ENCODE results near the gene C1orf146.
"Not testable (repeated sequence)": the region's sequence is repeated elsewhere in the genome, so short reads cannot be mapped to it uniquely, and the experiment has no call there.

Gene C1orf146
- 0 reads per million in 3 experiments for total RNA-seq

GRCh38 chr1:92217721-92218120 is at the start of gene C1orf146:
Gene C1orf146 (plus strand): TSS chr1:92217915. CDS start chr1:92231421, 13,506 bp downstream.
- DNase-seq = no peak

- DNase-seq = no peak
Observed at GRCh38 chr1:92168657-92169056, 49.1 kb upstream of the C1orf146 start.

GRCh38 chr1:92169214-92170005 is 48.3 kb upstream of the C1orf146 start:
- DNase-seq = no peak

- DNase-seq = no peak
Observed at GRCh38 chr1:92184632-92185031, 33.1 kb upstream of the C1orf146 start.

- DNase-seq = no peak
Observed at GRCh38 chr1:92186081-92186480, 31.6 kb upstream of the C1orf146 start.

GRCh38 chr1:92188436-92189255 is 29.1 kb upstream of the C1orf146 start:
- no peak for DNase-seq

- DNase-seq = no peak
Observed at GRCh38 chr1:92191726-92192125, 26.0 kb upstream of the C1orf146 start.

GRCh38 chr1:92192246-92192645 is 25.5 kb upstream of the C1orf146 start:
- no peak for DNase-seq

- no peak for DNase-seq
Observed at GRCh38 chr1:92194511-92194910, 23.2 kb upstream of the C1orf146 start.

GRCh38 chr1:92201973-92202372 is 15.7 kb upstream of the C1orf146 start:
- DNase-seq = no peak

- no peak for DNase-seq
Observed at GRCh38 chr1:92203105-92203504, 14.6 kb upstream of the C1orf146 start.

GRCh38 chr1:92210701-92211100 is 7.0 kb upstream of the C1orf146 start:
- DNase-seq = no peak

GRCh38 chr1:92211166-92211565 is 6.5 kb upstream of the C1orf146 start:
- DNase-seq = no peak

- DNase-seq = no peak
Observed at GRCh38 chr1:92218559-92218958, 844 bp downstream of the C1orf146 start.

GRCh38 chr1:92219028-92219427 is 1.3 kb downstream of the C1orf146 start:
- DNase-seq = no peak

- no peak for DNase-seq
Observed at GRCh38 chr1:92228401-92228800, 10.7 kb downstream of the C1orf146 start.

GRCh38 chr1:92230736-92231135 is 13.0 kb downstream of the C1orf146 start:
- no peak for DNase-seq

- DNase-seq = no peak
Observed at GRCh38 chr1:92240034-92240433, 22.3 kb downstream of the C1orf146 start.

GRCh38 chr1:92244376-92244775 is 26.7 kb downstream of the C1orf146 start:
- no peak for DNase-seq

- DNase-seq = not testable (repeated sequence)
Observed at GRCh38 chr1:92254714-92255113, 37.0 kb downstream of the C1orf146 start.

GRCh38 chr1:92259350-92259749 is 41.6 kb downstream of the C1orf146 start:
- DNase-seq = no peak

GRCh38 chr1:92262516-92262915 is 44.8 kb downstream of the C1orf146 start:
- DNase-seq = no peak

- DNase-seq = no peak
Observed at GRCh38 chr1:92273039-92273438, 55.3 kb downstream of the C1orf146 start.

GRCh38 chr1:92274939-92275338 is 57.2 kb downstream of the C1orf146 start:
- no peak for DNase-seq

Data from central memory CD4-positive, alpha-beta T cell (primary cell).